ENCODE measurements around the gene GBF1. TPM values are rescaled to one million over a fixed set of nuclear protein-coding genes. Genes with fewer than 3 reads are reported as not detected.

GBF1 gene
- total and polyA plus RNA-seq, 10 donors, result 5.8 to 42.1 (median 38.6) TPM

DNA sequence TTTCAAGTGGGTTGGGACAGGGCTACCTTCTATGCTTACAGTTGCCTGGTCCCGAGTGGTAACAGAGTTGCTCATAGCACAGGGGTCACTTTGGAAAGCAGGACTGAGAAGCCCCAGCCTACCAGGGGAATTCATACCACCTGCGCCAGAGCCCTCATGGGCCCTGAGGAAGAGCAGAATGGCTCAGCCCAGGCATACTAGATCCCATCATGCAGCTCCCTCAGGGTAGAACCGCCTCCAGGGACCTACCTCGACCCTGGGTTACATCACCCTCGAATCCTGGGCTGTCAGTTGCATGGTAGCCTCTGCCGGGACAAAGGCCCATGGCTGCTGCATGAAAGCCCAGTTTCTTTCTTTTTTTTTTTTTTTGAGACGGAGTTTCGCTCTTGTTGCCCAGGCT, 184.1 kb downstream of the GBF1 start:
- no peak for DNase-seq
- TF ChIP-seq, protein P1, sequence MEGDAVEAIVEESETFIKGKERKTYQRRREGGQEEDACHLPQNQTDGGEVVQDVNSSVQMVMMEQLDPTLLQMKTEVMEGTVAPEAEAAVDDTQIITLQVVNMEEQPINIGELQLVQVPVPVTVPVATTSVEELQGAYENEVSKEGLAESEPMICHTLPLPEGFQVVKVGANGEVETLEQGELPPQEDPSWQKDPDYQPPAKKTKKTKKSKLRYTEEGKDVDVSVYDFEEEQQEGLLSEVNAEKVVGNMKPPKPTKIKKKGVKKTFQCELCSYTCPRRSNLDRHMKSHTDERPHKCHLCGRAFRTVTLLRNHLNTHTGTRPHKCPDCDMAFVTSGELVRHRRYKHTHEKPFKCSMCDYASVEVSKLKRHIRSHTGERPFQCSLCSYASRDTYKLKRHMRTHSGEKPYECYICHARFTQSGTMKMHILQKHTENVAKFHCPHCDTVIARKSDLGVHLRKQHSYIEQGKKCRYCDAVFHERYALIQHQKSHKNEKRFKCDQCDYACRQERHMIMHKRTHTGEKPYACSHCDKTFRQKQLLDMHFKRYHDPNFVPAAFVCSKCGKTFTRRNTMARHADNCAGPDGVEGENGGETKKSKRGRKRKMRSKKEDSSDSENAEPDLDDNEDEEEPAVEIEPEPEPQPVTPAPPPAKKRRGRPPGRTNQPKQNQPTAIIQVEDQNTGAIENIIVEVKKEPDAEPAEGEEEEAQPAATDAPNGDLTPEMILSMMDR (IDR thresholded peaks at IDR 0.05 in 8 of 11, conservative IDR thresholded peaks at IDR 0.05 in 3 of 11), result no peak
- TF ChIP-seq POLR2A (IDR thresholded peaks at IDR 0.05) (no peak), POLR2AphosphoS5 (IDR thresholded peaks at IDR 0.05) (no peak)
- H3K36me3 ChIP-seq, result peaks cover 0 to 8% (median 4%) of the 10 kb centered on the region in 6 donors
- peaks cover 0 to 7% (median 0%) of the 10 kb centered on the region in 7 donors for H3K27me3 ChIP-seq (replicated peaks in 1 of 7)
- no peaks in the 10 kb centered on the region for H3K9me3 ChIP-seq
- no peak overlapping the region for H3K27ac ChIP-seq
- no peak overlapping the region for H3K4me3 ChIP-seq
- H3K4me1 ChIP-seq, result peaks cover 18 to 36% (median 32%) of the 10 kb centered on the region in 6 donors
- intact Hi-C loops (cut with DNase I; ENCODE audit: low total_unique reads), result no loop called here
- 88 to 94% (median 91%) methylated on average over 6 to 8 of the region's 8 CpGs for WGBS, 5 donors

DNA sequence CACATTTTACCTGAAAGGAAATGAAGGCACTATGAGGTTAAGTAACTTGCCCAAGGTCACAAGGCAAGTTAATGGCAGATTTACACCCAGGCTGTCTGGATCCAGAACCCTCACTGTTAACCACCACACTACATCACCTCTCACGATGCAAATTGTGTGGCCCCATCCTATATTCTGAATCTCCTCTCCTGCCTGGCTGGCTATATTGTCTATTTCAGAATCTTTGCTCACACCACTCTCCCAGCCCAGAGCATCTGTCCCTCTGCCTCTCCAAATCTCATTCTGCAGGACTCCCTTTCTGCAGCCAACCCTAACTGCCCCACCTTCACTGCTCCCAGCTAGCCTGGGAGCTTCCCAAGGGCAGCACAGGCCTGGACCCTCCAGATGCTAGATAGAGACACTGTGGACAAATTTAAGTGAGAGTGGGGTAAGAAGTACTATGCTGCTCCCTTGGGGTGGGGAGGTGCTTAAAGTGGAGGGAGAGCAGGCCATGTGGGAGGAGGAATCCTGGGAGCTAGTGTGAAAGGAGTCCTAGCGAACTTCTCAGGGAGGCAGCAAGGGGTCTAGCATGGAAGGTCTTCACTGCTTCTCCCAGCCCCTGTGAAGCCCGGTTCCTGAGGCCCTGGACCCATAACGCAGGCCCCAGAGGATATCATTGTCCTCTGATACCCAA, 186.3 kb downstream of the GBF1 start:
- TF ChIP-seq, protein P1 (IDR thresholded peaks at IDR 0.05 in 8 of 11, conservative IDR thresholded peaks at IDR 0.05 in 3 of 11), result no peak
- TF ChIP-seq POLR2AphosphoS5 (IDR thresholded peaks at IDR 0.05), result no peak
- no peak for TF ChIP-seq POLR2A (IDR thresholded peaks at IDR 0.05)
- peaks cover 18 to 58% (median 52%) of the 10 kb centered on the region in 6 donors for H3K4me1 ChIP-seq
- no peak for DNase-seq
- no peaks in the 10 kb centered on the region for H3K9me3 ChIP-seq
- H3K4me3 ChIP-seq, result peak overlapping the region; percentile 73 to 97 (median 84)
- WGBS, 5 donors, result 14 to 23% (median 22%) methylated on average over 4 of the region's 4 CpGs
- peak overlapping the region in 6 of 8 donors; percentile 78 to 93 (median 84) for H3K27ac ChIP-seq
- H3K36me3 ChIP-seq, result no peaks in the 10 kb centered on the region
- intact Hi-C loops (cut with DNase I; ENCODE audit: low total_unique reads), result no loop called here
- H3K27me3 ChIP-seq (replicated peaks in 1 of 7), result peaks cover 0 to 9% (median 0%) of the 10 kb centered on the region in 7 donors

Other genes with a start within 250 kb of the GBF1 start
- gene ARMH3, start 189.4 kb upstream of the GBF1 start, total RNA-seq, result 10 to 100 TPM; 19.4 to 37.4 (median 25.8) TPM
- 10 to 100 TPM; 11.6 to 13.5 (median 13.5) TPM for gene ARMH3, start 189.4 kb upstream of the GBF1 start, polyA plus RNA-seq
- 10 to 100 TPM; 15.9 to 29.5 (median 21.9) TPM for gene HPS6, start 180.2 kb upstream of the GBF1 start, total RNA-seq
- gene HPS6, start 180.2 kb upstream of the GBF1 start, polyA plus RNA-seq, result 10 to 100 TPM in 2 of 3 donors, 1 to 10 TPM in 1; 7.2 to 14.1 (median 10.8) TPM
- gene LDB1, start 125.2 kb upstream of the GBF1 start, total RNA-seq, result 10 to 100 TPM; 59.3 to 89.9 (median 71.1) TPM
- gene LDB1, start 125.2 kb upstream of the GBF1 start, polyA plus RNA-seq, result 10 to 100 TPM; 22.5 to 50.2 (median 25.4) TPM
- gene PPRC1, start 112.5 kb upstream of the GBF1 start, total RNA-seq, result 10 to 100 TPM; 22.3 to 52.5 (median 30.9) TPM
- gene PPRC1, start 112.5 kb upstream of the GBF1 start, polyA plus RNA-seq, result 10 to 100 TPM; 12.1 to 22.0 (median 15.4) TPM
- gene NOLC1, start 93.1 kb upstream of the GBF1 start, total RNA-seq, result 10 to 100 TPM; 37.2 to 60.0 (median 42.3) TPM
- gene NOLC1, start 93.1 kb upstream of the GBF1 start, polyA plus RNA-seq, result 10 to 100 TPM; 24.6 to 36.1 (median 34.8) TPM
- 1 to 10 TPM in 1 of 7 donors, under 1 TPM in 4, not detected in 2; 0.26 to 2.0 (median 0.64) TPM for gene ELOVL3, start 19.2 kb upstream of the GBF1 start, total RNA-seq
- 1 to 10 TPM in 2 of 3 donors, under 1 TPM in 1; 0.08 to 1.1 (median 1.1) TPM for gene ELOVL3, start 19.2 kb upstream of the GBF1 start, polyA plus RNA-seq
- not detected for gene PITX3, start 4.0 kb upstream of the GBF1 start, total RNA-seq
- not detected for gene PITX3, start 4.0 kb upstream of the GBF1 start, polyA plus RNA-seq
- gene NFKB2, start 150.2 kb downstream of the GBF1 start, total RNA-seq, result 100 to 1,000 TPM in 3 of 7 donors, 10 to 100 TPM in 4; 51.6 to 161 (median 75.2) TPM
- 10 to 100 TPM; 34.7 to 55.2 (median 51.9) TPM for gene NFKB2, start 150.2 kb downstream of the GBF1 start, polyA plus RNA-seq
- gene PSD, start 173.3 kb downstream of the GBF1 start, total RNA-seq, result 1 to 10 TPM in 6 of 7 donors, under 1 TPM in 1; 0.59 to 2.5 (median 1.3) TPM
- 1 to 10 TPM in 2 of 3 donors, under 1 TPM in 1; 0.65 to 1.1 (median 1.0) TPM for gene PSD, start 173.3 kb downstream of the GBF1 start, polyA plus RNA-seq
- gene FBXL15, start 175.3 kb downstream of the GBF1 start, total RNA-seq, result 10 to 100 TPM; 16.7 to 27.9 (median 22.8) TPM
- 10 to 100 TPM; 17.6 to 28.7 (median 23.6) TPM for gene FBXL15, start 175.3 kb downstream of the GBF1 start, polyA plus RNA-seq
- 10 to 100 TPM; 35.3 to 48.4 (median 43.0) TPM for gene CUEDC2, start 187.0 kb downstream of the GBF1 start, total RNA-seq
- gene CUEDC2, start 187.0 kb downstream of the GBF1 start, polyA plus RNA-seq, result 10 to 100 TPM; 48.5 to 59.1 (median 58.7) TPM
- under 1 TPM in 4 of 7 donors, not detected in 3; 0.33 to 0.77 (median 0.47) TPM for gene C10orf95, start 206.0 kb downstream of the GBF1 start, total RNA-seq
- gene C10orf95, start 206.0 kb downstream of the GBF1 start, polyA plus RNA-seq, result under 1 TPM; 0.06 to 0.33 (median 0.18) TPM

Measured in spleen (tissue), 11 donors.